GM12801 (cell line): Measurements from ENCODE around the gene ZSWIM9.

Experiments
- TF ChIP-seq, protein P1 (sequence below): IDR thresholded peaks from one replicate; pipeline ENCODE4 v1.5.1; 2011; ENCODE audit warnings: control low read depth; ENCODE audit not compliant: insufficient read length; ENCODE audit errors: extremely low read depth

ZSWIM9 gene

DNA sequence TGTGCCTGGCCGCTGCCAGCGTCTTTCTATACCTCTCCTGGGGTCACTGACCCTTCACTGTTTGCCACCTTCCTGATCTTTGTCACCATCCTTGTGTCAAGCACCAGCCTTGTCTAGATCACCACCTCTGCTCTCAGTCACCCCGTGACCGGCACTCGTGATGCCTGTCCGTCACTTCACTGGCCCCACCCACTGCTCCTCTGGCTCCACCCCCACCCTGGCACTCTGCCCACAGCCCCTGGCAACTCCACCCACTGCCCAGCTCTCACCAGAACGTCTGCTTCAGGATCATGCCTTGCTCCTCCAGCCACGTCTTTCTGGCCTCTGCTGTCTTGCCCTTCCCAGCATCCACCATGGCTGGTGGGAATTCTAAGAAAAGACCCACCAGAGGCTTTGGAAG lies 35.1 kb upstream of the ZSWIM9 start:
- TF ChIP-seq, protein P1, sequence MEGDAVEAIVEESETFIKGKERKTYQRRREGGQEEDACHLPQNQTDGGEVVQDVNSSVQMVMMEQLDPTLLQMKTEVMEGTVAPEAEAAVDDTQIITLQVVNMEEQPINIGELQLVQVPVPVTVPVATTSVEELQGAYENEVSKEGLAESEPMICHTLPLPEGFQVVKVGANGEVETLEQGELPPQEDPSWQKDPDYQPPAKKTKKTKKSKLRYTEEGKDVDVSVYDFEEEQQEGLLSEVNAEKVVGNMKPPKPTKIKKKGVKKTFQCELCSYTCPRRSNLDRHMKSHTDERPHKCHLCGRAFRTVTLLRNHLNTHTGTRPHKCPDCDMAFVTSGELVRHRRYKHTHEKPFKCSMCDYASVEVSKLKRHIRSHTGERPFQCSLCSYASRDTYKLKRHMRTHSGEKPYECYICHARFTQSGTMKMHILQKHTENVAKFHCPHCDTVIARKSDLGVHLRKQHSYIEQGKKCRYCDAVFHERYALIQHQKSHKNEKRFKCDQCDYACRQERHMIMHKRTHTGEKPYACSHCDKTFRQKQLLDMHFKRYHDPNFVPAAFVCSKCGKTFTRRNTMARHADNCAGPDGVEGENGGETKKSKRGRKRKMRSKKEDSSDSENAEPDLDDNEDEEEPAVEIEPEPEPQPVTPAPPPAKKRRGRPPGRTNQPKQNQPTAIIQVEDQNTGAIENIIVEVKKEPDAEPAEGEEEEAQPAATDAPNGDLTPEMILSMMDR: no peak

DNA sequence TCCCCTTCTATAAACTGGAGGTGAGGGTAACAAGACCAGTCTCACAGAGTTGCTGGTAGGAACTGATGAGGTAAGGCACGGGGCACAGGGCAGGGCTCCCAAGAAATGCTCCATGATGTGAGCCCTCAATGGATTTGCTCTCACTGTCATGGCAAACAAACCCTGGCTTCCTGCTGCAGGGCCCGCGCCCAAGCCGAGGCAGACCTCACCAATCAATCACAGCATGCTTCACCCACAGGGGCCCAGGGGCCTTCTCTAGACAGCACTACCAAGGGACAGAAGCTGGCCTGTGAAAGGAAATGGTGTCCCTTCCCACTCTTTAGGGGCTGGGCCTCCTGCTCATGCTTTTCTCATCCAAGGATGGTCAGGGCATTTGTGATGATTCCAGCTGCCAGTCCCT lies 33.9 kb upstream of the ZSWIM9 start:
- TF ChIP-seq, protein P1: no peak

DNA sequence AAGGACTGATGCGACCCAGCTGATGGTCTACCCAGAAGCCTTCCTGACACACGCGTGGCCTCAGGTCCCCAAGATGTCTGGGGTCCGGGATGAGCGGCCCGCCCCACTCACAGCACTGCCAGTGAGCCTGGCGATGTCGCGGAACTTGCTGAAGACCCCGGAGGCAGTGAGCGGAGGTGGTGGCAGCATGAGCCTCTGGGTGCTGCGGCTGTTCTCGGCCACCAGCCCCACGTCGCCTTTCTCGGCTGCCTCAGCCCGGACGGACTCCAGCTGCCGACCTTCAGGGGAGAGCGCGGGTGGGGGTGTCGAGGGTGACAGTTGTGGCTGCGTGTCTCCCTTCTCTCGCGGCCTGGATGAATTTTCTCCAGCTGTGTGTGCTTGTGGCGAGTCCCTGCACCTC lies 33.1 kb upstream of the ZSWIM9 start:
- TF ChIP-seq, protein P1: no peak

DNA sequence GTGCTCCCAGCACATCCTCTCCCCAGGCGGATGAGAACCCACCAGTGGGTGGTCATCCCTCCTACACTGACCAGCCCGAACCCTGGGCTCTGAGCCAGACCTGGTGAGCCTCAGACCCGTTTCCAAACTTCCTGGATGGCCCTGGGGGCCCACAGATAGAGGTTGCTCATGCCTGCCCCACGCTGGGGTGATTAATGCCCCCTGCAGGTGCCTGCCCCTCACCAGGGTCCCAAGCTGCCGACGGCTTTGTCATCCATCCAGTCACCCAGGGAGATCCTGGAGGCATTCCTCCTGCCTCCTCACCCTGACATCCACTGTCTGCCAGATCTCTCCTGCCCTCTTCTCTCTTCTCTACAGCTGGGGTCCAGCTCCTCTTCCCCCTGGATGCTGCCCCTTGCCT lies 31.4 kb upstream of the ZSWIM9 start:
- TF ChIP-seq, protein P1: no peak

DNA sequence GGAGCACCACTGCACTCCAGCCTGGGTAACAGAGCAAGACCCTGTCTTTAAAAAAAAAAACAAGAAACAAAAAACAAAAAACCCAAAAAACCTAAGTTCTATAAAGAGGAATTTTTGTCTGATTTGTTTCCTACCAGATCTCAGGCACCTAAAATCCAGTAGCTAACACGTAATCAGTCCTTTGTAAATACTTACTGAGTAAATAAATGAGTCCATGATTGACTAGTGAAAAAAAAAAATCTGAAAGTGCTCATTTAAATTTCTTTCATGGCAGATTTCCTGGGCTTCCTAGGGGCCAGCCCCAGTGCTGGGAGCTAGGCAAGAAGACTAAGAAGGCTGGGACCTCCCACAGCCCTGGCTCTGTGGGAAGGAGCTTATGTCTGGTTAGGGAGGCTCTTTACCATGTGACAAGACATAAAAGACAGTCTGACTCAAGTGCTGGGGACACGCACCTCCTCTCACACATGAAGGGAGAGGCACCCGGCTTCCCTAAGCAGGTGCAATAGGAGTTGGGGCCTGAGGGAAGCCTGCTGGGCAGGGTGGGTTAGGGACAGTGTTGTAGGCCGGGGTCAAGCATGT lies 22.8 kb upstream of the ZSWIM9 start:
- TF ChIP-seq, protein P1: no peak

DNA sequence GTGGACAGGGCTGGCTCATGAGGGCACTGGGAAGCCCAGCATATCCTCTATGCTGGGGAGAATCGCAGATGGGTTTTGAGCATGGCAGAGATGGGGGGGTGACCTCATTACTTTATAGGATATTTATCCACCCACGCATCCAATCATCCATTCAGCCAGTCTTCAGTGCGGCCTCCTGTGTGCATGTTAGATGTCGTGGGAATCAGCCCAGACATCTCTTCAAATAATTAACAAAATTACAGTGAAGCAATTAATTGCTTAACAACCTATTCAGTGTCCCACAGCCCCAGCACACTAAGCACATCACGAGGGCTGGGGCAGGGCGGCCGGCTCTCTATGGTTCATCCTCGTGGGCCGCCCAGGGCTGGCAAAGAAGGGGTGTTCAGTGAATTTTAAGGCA lies 21.9 kb upstream of the ZSWIM9 start:
- TF ChIP-seq, protein P1: no peak

DNA sequence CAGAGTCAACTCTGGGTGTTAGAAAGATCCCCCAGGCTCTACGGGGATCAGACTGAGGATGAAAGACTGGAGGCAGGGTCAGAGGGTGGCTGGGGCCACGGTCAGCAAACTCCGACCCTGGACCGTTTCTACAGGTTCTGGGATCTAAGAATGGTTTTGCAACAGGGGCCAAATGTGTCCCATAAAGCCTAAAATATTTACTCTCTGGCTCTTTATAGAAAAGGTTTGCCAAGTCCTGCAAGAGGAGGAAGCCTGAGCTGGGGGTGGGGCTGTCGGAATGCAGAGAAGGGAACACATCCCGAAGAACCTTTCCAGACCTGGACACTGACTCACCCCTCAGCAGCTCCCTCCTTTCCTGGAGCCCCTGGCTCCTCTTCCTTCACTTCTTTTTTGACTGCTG lies 21.1 kb upstream of the ZSWIM9 start:
- TF ChIP-seq, protein P1: no peak
